Globus pallidus (tissue), 1 donor: Measurements from ENCODE around the gene SETD1B.
"Not testable (repeated sequence)": the region's sequence is repeated elsewhere in the genome, so short reads cannot be mapped to it uniquely, and the experiment has no call there.

ENCODE experiments used
- DNase-seq: peaks from one replicate; pipeline ENCODE4 v3.0.0-alpha.2; 2015; ENCODE audit warnings: low spot score

SETD1B gene

DNA sequence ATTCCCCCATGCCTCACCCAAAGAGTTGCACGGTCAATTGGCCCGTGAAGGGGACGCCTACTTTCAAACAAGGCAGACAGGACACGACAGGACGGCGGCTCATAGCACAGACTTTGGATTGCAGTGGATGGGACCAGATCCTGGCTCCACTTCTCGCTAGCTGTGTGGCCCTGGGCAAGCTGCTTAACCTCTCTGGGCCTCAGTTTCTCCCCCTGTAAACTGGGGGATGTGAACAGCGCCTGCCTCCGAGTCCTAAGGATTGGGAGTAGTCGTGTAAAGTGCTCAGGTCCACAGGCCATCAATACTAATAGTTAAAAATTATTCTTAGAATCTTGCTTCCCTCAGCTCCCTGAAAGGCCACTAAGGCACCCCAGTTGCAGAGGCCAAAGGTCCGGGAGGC is 23.4 kb upstream of the SETD1B start:
- no peak for DNase-seq

- no peak for DNase-seq
Measured at GRCh38 chr12:121781484-121781997, 22.3 kb upstream of the SETD1B start.

DNA sequence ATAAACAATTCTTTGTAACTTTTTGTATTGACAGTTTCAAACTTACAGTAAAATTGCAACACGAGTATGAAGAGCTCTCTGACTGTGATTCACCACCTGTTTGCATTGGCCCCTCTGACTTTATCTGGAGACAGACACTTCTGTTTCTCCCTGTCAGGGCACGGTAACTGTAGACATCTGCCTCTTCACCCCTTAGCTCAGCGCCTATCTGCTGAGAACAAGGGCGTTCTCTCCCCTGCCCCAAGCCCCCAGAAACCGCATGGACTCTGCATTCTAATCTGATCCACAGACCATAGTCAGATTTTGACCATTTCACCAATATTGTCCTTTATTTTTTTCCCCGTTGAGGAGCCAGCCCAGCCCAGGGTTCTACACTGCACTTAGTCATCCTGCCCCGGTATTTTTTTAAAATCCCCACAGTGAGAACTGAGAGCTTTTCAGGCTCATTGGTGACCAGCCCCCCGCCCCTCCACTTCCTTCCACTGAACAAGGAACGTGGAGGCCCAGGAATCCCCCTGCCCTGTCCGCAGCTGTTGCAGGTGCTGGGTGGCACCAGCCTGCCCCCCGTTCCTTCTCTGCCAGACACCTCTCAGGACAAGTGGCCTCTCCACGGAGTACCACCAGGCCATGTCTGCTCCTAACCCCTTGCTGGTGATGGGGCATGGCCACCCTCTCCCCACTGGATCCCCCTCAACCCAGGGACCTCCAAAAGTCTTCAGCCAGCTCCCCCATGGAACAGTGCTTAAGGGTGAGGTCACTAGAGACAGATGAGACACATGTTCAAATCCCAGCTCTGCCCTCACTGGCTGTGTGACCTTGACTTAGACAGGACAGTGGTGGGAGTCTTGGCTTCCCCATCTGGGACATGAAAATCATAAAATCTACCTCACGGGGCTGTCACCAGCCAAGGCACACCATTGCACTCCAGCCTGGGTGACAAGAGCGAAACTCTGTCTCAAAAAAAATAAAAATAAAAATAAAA is 21.5 kb upstream of the SETD1B start:
- DNase-seq: no peak

DNA sequence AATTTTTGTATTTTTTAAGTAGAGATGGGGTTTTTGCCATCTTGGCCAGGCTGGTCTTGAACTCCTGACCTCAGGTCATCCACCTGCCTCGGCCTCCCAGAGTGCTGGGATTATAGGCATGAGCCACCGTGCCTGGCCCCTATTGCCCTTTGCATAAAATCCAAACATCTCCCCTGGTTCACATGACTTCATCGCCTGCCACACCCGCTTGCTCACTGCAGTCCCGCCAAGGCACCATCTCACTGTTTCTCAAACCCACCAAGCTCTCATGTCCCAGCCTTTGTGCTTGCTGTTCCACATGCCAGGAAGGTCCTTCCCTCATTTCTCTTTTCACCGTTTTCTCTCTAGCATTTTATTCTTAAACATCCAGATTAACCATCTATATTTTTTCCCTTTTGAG is 20.0 kb upstream of the SETD1B start:
- no peak for DNase-seq

DNA sequence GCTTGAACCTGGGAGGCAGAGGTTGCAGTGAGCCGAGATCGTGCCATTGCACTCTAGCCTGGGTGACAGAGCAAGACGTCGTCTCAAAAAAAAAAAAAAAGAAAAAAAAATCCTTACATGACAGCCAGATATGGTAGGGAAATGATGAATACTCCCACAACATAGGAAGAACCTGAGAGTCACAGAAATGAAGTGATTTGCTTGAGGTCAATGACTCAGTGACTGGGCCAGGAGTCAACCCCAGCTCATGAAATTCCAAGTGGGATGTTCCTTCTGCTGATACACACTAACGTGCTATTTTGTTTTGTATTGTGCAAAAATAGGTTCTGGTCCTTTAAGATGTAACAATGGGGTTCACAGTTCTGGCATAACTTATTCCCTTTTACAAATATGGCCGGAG is 19.3 kb upstream of the SETD1B start:
- DNase-seq: no peak

GRCh38 chr12:121786440-121786825 is 17.4 kb upstream of the SETD1B start:
- DNase-seq: no peak

DNA sequence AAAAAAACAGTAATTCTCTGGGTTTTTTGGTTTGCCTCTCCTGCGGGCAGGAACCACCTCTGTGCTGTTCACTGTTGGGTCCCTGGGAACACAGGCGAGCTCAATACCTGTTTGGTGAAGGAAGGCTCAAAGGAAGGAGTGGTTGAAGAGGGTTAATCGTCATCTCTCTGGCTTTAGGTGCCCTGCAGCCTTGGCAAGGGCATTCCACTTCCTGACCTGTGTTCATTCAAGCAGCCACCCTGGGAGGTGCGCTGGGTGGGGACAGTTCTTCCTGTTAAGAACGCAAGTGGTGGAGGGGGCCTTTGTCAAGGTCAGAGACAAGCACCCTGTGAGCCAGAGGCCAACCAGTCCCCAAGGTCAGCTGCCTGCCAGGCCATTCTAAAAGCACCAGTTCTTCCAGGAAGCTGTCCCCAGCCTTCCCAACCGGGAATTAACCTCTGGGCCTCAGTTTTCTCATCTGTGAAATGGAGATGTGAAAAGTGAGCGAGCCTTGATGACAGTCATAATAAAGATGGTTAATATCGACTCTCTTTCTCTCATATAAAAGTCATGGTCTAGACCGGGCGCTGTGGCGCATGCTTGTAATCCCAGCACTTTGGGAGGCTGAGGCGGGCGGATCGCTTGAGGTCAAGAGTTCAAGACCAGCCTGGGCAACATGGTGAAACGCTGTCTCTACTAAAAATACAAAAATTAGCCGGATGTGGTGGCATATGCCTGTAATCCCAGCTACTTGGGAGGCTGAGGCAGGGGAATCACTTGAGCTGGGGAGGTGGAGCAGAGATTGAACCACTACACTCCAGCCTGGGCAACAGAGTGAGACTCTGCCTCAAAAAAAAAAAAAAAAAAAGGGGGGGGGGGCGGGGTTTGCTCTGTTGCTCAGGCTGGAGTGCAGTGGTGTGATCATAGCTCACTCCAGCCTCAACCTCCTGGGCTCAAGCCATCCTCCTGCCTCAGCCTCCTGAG is 16.5 kb upstream of the SETD1B start:
- no peak for DNase-seq

DNA sequence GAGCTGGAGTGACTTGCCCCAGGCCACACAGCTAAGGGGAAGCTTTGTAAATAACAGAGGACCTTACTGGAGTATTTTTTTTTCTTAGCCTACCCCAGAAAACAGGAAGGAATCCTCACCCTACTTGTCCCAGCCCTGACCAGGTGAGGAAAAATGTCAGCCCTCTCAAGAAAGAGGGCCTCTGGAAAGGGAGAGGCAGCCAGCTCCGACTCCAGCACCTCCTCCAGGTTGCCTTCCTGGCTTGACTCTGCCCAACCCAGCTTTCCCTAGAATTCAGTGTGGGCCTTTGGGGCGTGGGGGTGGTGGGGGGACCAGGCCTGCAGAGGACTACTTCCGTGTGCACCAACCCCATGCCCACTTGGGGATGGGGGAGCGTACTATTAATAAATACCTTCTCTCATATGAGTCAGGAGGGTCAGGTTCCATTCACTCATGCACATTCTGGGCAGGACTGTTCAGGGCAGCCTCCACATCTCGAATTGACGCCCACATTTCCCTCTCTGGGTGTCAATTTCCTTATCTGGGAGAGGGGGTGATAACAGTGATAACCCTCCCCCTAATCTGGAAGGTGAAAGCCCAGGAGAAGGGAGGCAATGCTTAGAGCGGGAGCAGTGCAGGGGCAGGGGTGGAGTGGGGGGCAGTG is 15.5 kb upstream of the SETD1B start:
- DNase-seq: no peak

DNA sequence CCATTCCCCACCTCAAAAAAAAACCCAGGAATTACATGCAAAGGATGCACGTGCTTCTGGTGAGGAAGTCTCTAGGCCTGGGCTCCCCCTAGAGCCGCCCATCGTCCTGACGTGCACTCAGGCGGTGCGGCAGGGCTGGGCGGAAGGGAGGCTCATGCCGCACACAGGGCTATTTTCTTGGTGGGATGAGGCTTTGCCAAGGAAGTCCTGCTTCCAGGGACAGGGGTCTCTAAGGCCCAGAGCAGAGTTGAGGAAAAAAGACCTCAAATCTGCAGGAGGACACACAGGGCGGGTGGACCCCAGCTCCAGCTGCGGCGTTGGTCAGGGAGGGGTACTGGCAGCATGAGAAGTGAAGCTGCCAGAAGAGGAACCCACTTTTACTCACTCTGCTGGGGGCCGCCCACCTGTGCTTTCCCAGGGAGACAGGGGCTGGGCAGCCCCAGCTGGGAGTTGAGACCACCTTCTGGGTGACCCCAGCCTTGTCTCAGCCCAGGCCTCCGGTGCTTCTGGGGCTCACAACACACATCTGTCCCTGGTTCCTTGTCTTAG is 14.5 kb upstream of the SETD1B start:
- DNase-seq: no peak

GRCh38 chr12:121789800-121790728 is 13.7 kb upstream of the SETD1B start:
- no peak for DNase-seq

DNA sequence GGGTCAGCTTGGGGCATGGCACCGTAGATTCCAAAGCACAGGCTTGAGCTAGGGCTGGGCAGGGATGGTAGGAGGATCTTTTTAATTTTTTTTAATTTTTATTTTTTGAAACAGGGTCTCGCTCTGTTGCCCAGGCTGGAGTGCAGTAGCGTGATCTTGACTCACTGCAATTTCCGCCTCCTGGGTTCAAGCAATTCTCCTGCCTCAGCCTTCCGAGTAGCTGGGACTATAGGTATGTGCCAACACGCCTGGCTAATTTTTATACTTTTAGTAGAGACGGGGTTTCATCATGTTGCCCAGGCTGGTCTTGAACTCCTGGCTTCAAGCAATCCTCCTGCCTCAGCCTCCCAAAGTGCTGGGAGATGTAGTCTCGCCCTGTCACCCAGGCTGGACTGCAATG is 13.0 kb upstream of the SETD1B start:
- DNase-seq: not testable (repeated sequence)

- DNase-seq: no peak
Measured at GRCh38 chr12:121791671-121792551, 11.9 kb upstream of the SETD1B start.

GRCh38 chr12:121792607-121793439 is 11.0 kb upstream of the SETD1B start:
- no peak for DNase-seq

DNA sequence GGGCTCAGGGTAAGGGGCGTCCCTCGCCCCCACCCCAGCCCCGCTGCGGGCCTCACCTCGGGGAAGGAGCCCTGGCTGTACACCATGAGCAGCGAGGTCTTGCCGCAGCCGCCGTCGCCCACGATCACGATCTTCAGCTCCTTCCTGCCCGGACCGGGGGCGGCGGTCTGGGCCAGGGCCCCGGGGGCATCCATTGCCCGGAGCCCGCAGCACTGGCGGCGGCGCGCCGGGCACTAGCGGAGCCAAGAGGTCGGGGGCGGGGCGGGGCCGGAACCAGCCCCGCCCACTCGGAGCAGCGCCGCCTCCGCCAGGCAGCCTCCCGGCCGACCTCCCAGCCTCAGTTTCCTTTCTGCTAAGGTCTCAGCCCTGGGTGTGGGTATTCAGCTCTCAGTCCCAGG is 10.4 kb upstream of the SETD1B start, which contains the start of gene RHOF:
Gene RHOF, minus strand, starts transcription at position 249 of the 398 bp plus-strand sequence. Its CDS starts 55 bp downstream, at position 194.
- no peak for DNase-seq

- peak; percentile 77 for DNase-seq
Measured at GRCh38 chr12:121793838-121794533, 9.8 kb upstream of the SETD1B start.

- no peak for DNase-seq
Measured at GRCh38 chr12:121794534-121795033, 9.2 kb upstream of the SETD1B start.
